GM12878 (cell line): Measurements from ENCODE around the gene GNPTG. TPM values are rescaled to one million over a fixed set of nuclear protein-coding genes. Genes with fewer than 3 reads are reported as not detected.

Experiments
- ATAC-seq: fragments of 200-7000 bp; cut with Tn5 transposase; 3 replicates; pipeline ENCODE4 v1.9.1; 2020; ENCODE audit warnings: mild to moderate bottlenecking, moderate library complexity
- BruUV-seq: library from RNA; stranded (reverse); fragments of 400-500 nt; replicated peaks from 2 replicates; lab custom pipeline; 2021; lab: Mats Ljungman, UMichigan
- CTCF ChIA-PET: fragments of 300-600 bp; sonication (Branson Sonifier 250); formaldehyde crosslinking; extraction: SDS; loops from one replicate; lab custom pipeline; 2021; ENCODE audit warnings: inconsistent platforms; lab: Yijun Ruan, JAX
- POLR2A ChIA-PET: fragments of 350-600 bp; formaldehyde crosslinking; extraction: SDS; loops from one replicate; lab custom pipeline; 2021; ENCODE audit warnings: inconsistent platforms; lab: Charles Lee
- RAD21 ChIA-PET: fragments of 300-600 bp; sonication (Branson Sonifier 250); formaldehyde crosslinking; loops from one replicate; lab custom pipeline; 2023; ENCODE audit warnings: antibody characterized with exemption; ENCODE audit not compliant: unreplicated experiment; lab: Charles Lee
- SMC1A ChIA-PET: fragments of 300-600 bp; sonication (Branson Sonifier 250); formaldehyde crosslinking; loops from one replicate; lab custom pipeline; 2023; ENCODE audit not compliant: unreplicated experiment, uncharacterized antibody; lab: Charles Lee
- DNase-seq: peaks from one replicate; pipeline ENCODE4 v3.0.0-alpha.2; 2011; ENCODE audit warnings: low read depth, low spot score
- FAIRE-seq: peaks from 3 replicates; lab custom pipeline; 2011; peaks lifted over from hg19 to GRCh38; lab: Jason Lieb, UNC
- H2AFZ ChIP-seq: 2 replicates; pipeline ENCODE4 v1.6.0; 2011; ENCODE audit warnings: low read depth, low read length, control low read depth; ENCODE audit not compliant: control insufficient read depth
- H3K27ac ChIP-seq: 2 replicates; pipeline ENCODE4 v1.5.1; 2011; ENCODE audit warnings: control low read depth; ENCODE audit not compliant: control insufficient read depth, insufficient read depth
- H3K27me3 ChIP-seq, 2 experiments: replicated peaks in 1 of 2; 2 replicates each; pipeline versions ENCODE4 v1.6.0 to v1.6.1; 2011; ENCODE audit warnings: low read length in 1 of 2; ENCODE audit not compliant: control insufficient read depth in 2 of 2, insufficient read depth in 2 of 2
- H3K36me3 ChIP-seq, 2 experiments: 2 replicates each; pipeline ENCODE4 v1.5.1; 2011; ENCODE audit warnings: low read length in 1 of 2; ENCODE audit not compliant: control insufficient read depth in 2 of 2, insufficient read depth in 2 of 2
- H3K4me1 ChIP-seq: 2 replicates; pipeline ENCODE4 v1.6.1; 2011; ENCODE audit warnings: mild to moderate bottlenecking, low read length, moderate library complexity, mixed read lengths; ENCODE audit not compliant: control insufficient read depth, insufficient read depth
- H3K4me2 ChIP-seq: 2 replicates; pipeline ENCODE4 v1.6.0; 2011; ENCODE audit warnings: control low read depth; ENCODE audit not compliant: control insufficient read depth, insufficient read depth
- H3K4me3 ChIP-seq: fragments of 200-600 bp; sonication (generic); 2 replicates; pipeline ENCODE4 v1.5.1; 2016
- H3K79me2 ChIP-seq: 2 replicates; pipeline ENCODE4 v1.6.0; 2011; ENCODE audit warnings: low read length; ENCODE audit not compliant: control insufficient read depth, insufficient read depth
- H3K9ac ChIP-seq: 2 replicates; pipeline ENCODE4 v1.8.0; 2011; ENCODE audit warnings: low read length, control low read depth, mixed read lengths; ENCODE audit not compliant: control insufficient read depth, insufficient read depth
- H3K9me3 ChIP-seq: replicated peaks from 3 replicates; pipeline ENCODE4 v1.5.1; 2011; ENCODE audit warnings: mild to moderate bottlenecking, low read length; ENCODE audit not compliant: control insufficient read depth, insufficient read depth
- H4K20me1 ChIP-seq: 2 replicates; pipeline ENCODE4 v1.6.0; 2011; ENCODE audit not compliant: control insufficient read depth, insufficient read depth
- BHLHE40 ChIP-seq, 2 experiments: fragments of 450-650 bp in 1 of 2; IDR thresholded peaks; 2 replicates each; pipeline ENCODE4 v1.6.1; 2011 to 2017; ENCODE audit warnings: low read depth in 2 of 2, borderline replicate concordance in 1 of 2, improper control_type of control experiment in 1 of 2, low read length in 1 of 2, mild to moderate bottlenecking in 1 of 2
- EGR1 ChIP-seq, 2 experiments: IDR thresholded peaks; 1 replicate in 1 of 2; 2 replicates in 1 of 2; pipeline ENCODE4 v1.6.1; 2011 to 2012; ENCODE audit warnings: low read depth in 2 of 2, low read length in 2 of 2, borderline replicate concordance in 1 of 2, mild to moderate bottlenecking in 1 of 2, moderate library complexity in 1 of 2
- EP300 ChIP-seq, 2 experiments: fragments of 150-350 bp in 1 of 2; IDR thresholded peaks; 2 replicates each; pipeline ENCODE4 v1.6.1; 2011 to 2012; ENCODE audit warnings: low read depth in 2 of 2, low read length in 2 of 2, borderline replicate concordance in 1 of 2, improper control_type of control experiment in 1 of 2, inconsistent platforms in 1 of 2; ENCODE audit not compliant: control insufficient read depth in 1 of 2
- POLR2AphosphoS5 ChIP-seq: IDR thresholded peaks from 2 replicates; pipeline ENCODE4 v1.6.1; 2011; ENCODE audit warnings: mild to moderate bottlenecking, low read length, inconsistent platforms
- SP1 ChIP-seq: IDR thresholded peaks from one replicate; pipeline ENCODE4 v1.6.1; 2011; ENCODE audit warnings: low read depth, low read length
- STAT3 ChIP-seq: IDR thresholded peaks from 2 replicates; pipeline ENCODE4 v1.6.1; 2011; ENCODE audit warnings: low read depth, low read length, improper control_type of control experiment
- ZBTB4 ChIP-seq: fragments of 450-650 bp; formaldehyde crosslinking; IDR thresholded peaks from 2 replicates; pipeline ENCODE4 v1.4.0; 2022; ENCODE audit warnings: mild to moderate bottlenecking, moderate library complexity
- ZBTB40 ChIP-seq: fragments of 450-650 bp; IDR thresholded peaks from 2 replicates; pipeline ENCODE4 v1.6.1; 2016; ENCODE audit warnings: mild to moderate bottlenecking, moderate library complexity, borderline replicate concordance
- WGBS: methylation state at CpG from one replicate; pipeline ENCODE4 v1.1.6; 2016; ENCODE audit warnings: low lambda C conversion rate; ENCODE audit not compliant: insufficient replicate concordance, insufficient coverage; ENCODE audit errors: missing lambda C conversion rate; 5-methylcytosine and 5-hydroxymethylcytosine counted together
- in situ Hi-C: fragments of 300-500 bp; cut with MboI; formaldehyde crosslinking; loops from 9 replicates; pipeline ENCODE4 v1.14.3; 2018; ENCODE audit warnings: mixed read lengths
- intact Hi-C: fragments of 100-400 bp; cut with micrococcal nuclease; formaldehyde crosslinking; loops from one replicate; pipeline ENCODE4 v1.14.2; 2022; ENCODE audit not compliant: unreplicated experiment
- polyA plus RNA-seq, 11 experiments: library from polyadenylated mRNA; depleted of rRNA in 4 of 11; unstranded in 6 of 11; stranded (reverse) in 5 of 11; fragments of >200 nt; fragmentation: Nextera tagmentation in 4 of 11; fragmentation: Illumina TruSeq in 1 of 11; extraction: Ambion mirVana in 4 of 11; extraction: Trizol in 1 of 11; gene quantifications; 1 replicate in 1 of 11; 2 replicates in 10 of 11; pipeline versions ENCODE4 v1.2.1 to v1.2.3, GENCODE V29; 2011 to 2016; ENCODE audit warnings: inconsistent platforms in 2 of 11, missing spikeins in 2 of 11, low read depth in 1 of 11
- total RNA-seq, 4 experiments: library from RNA; depleted of rRNA in 3 of 4; stranded (reverse); fragments of >200 nt in 3 of 4; fragmentation: Illumina TruSeq in 1 of 4; extraction: Trizol in 1 of 4; gene quantifications; 2 replicates each; pipeline versions ENCODE4 v1.2.1 to v1.2.3, GENCODE V29; 2013 to 2021
- TF ChIP-seq, protein P1 (sequence below): IDR thresholded peaks from 2 replicates; pipeline ENCODE4 v1.6.1; 2011; ENCODE audit warnings: borderline replicate concordance, low read depth, mild to moderate bottlenecking, moderate library complexity, low read length; ENCODE audit not compliant: insufficient read depth, poor library complexity, severe bottlenecking

GNPTG gene
- total and polyA plus RNA-seq, 10 of the 15 experiments (the other 5 are each of a cell fraction or from before 2014, with no cell fraction given): 0.80 to 32.6 (median 20.9) TPM

DNA sequence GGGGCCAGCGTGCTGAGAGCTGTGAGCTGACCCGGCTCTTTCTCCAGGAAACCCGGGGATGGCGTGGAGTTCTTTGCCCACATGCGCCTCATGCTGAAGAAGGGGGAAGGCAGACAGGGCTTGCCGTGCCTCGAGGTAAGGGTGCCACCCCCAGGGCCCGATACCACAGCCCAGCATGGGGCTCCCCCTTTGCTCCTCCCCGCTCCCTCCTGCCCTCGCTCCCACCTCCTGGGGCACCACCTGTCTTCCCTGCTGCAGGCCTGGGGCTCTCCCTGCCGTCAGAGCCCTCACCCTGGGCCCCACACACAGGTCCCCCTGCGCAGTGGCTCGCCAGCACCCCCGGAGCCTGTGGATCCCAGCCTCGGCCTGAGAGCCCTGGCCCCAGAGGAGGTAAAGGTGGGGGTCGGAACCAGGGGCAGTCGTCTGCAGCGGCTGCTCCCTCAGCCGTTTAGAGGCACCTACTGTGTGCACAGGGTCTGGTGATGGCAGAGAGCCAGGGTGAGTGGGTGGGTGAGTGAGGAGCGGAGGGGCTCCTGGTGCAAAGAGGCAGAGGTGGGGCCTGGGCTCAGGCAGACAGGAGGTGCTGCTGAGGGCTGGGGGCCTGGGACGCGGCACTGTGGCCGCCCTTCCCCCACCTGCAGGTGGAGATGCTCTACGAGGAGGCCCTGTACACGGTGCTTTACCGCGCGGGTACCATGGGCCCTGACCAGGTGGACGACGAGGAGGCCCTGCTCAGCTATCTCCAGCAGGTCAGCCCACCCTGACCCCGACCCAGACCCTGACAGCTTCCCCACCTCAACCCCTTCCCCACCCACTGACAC lies 12.7 kb upstream of the GNPTG start:
- Histone ChIP-seq H3K4me2 (no peak overlapping the region), H3K4me1 (peaks cover 11% of the 10 kb centered on the region), H3K27ac (no peak overlapping the region), H3K4me3 (no peak overlapping the region), H3K27me3 (peaks cover 5 to 8% of the 10 kb centered on the region in 2 experiments; a peak in 3 of 4 replicates), H2AFZ (no peak overlapping the region), H3K79me2 (no peaks in the 10 kb centered on the region), H4K20me1 (no peaks in the 10 kb centered on the region), H3K9ac (no peak overlapping the region), H3K9me3 (no peaks in the 10 kb centered on the region), H3K36me3 (no peaks in the 10 kb centered on the region)
- RAD21 ChIA-PET: no interaction called here
- ATAC-seq (no peak), FAIRE-seq (no peak), DNase-seq (no peak)
- intact Hi-C loops (no loop called here), in situ Hi-C loops (no loop called here)
- SMC1A ChIA-PET: no interaction called here
- no TSS peak for BruUV-seq
- POLR2A ChIA-PET: no interaction called here
- CTCF ChIA-PET: no interaction called here
- 33% methylated on average over 31 of the region's 31 CpGs for WGBS
- TF ChIP-seq EP300 (IDR thresholded peaks at IDR 0.05; ENCODE audit: borderline replicate concordance in 1 of 2, control insufficient read depth in 1 of 2, low read depth in 2 of 2, low read length in 2 of 2) (no peak), EGR1 (IDR thresholded peaks at IDR 0.05; ENCODE audit: borderline replicate concordance in 1 of 2, low read depth in 2 of 2, low read length in 2 of 2) (no peak), SP1 (no peak), ZBTB4 (CRISPR knock-in tag) (no peak), BHLHE40 (IDR thresholded peaks at IDR 0.05; ENCODE audit: borderline replicate concordance in 1 of 2, low read depth in 2 of 2, low read length in 1 of 2) (no peak), ZBTB40 (no peak), POLR2AphosphoS5 (no peak), STAT3 (no peak)
- TF ChIP-seq, protein P1, sequence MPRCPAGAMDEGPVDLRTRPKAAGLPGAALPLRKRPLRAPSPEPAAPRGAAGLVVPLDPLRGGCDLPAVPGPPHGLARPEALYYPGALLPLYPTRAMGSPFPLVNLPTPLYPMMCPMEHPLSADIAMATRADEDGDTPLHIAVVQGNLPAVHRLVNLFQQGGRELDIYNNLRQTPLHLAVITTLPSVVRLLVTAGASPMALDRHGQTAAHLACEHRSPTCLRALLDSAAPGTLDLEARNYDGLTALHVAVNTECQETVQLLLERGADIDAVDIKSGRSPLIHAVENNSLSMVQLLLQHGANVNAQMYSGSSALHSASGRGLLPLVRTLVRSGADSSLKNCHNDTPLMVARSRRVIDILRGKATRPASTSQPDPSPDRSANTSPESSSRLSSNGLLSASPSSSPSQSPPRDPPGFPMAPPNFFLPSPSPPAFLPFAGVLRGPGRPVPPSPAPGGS: no peak
